HL-60 (cell line): ENCODE results near the gene ERCC2.
"Not testable (repeated sequence)": the region's sequence is repeated elsewhere in the genome, so short reads cannot be mapped to it uniquely, and the experiment has no call there.

ENCODE experiments used
- DNase-seq, 2 experiments: peaks; one replicate each; pipeline ENCODE4 v3.0.0-alpha.2; 2010 to 2020; ENCODE audit warnings: low read depth in 1 of 2, low spot score in 1 of 2
- H3K27ac ChIP-seq: fragments of 250-450 bp; sonication (Bioruptor Pico); replicated peaks from 2 replicates; pipeline ENCODE4 v1.5.1; 2020; ENCODE audit warnings: mild to moderate bottlenecking, moderate library complexity
- H3K27me3 ChIP-seq: fragments of 250-450 bp; sonication (Bioruptor Pico); 2 replicates; pipeline ENCODE4 v1.5.1; 2021; ENCODE audit warnings: mild to moderate bottlenecking, moderate library complexity; ENCODE audit not compliant: insufficient read depth, poor library complexity, severe bottlenecking
- H3K4me3 ChIP-seq: replicated peaks from 2 replicates; pipeline ENCODE4 v1.5.1; 2011; ENCODE audit warnings: mild to moderate bottlenecking, control low read depth, low read length; ENCODE audit not compliant: insufficient read depth
- CTCF ChIP-seq: IDR thresholded peaks from one replicate; pipeline ENCODE4 v1.5.1; 2011; ENCODE audit warnings: low read length, control low read depth, inconsistent platforms; ENCODE audit not compliant: insufficient read depth
- GABPA ChIP-seq: IDR thresholded peaks from 2 replicates; pipeline ENCODE4 v1.6.1; 2012; ENCODE audit warnings: low read depth
- POLR2AphosphoS5 ChIP-seq: IDR thresholded peaks from 2 replicates; pipeline ENCODE4 v1.6.1; 2012; ENCODE audit warnings: low read depth
- SPI1 ChIP-seq: IDR thresholded peaks from 2 replicates; pipeline ENCODE4 v1.6.1; 2012; ENCODE audit warnings: low read depth, mild to moderate bottlenecking, borderline replicate concordance
- TF ChIP-seq, protein P1 (sequence below): IDR thresholded peaks from 2 replicates; pipeline ENCODE4 v1.6.1; 2012; ENCODE audit warnings: low read depth; ENCODE audit not compliant: insufficient replicate concordance

The ERCC2 gene

GRCh38 chr19:45417151-45417550, 46.8 kb upstream of the ERCC2 start:
- no peaks in the 10 kb centered on the region for H3K27me3 ChIP-seq
- no peak for DNase-seq
- TF ChIP-seq CTCF (no peak), SPI1 (no peak), POLR2AphosphoS5 (no peak), GABPA (no peak)
- TF ChIP-seq, protein P1, sequence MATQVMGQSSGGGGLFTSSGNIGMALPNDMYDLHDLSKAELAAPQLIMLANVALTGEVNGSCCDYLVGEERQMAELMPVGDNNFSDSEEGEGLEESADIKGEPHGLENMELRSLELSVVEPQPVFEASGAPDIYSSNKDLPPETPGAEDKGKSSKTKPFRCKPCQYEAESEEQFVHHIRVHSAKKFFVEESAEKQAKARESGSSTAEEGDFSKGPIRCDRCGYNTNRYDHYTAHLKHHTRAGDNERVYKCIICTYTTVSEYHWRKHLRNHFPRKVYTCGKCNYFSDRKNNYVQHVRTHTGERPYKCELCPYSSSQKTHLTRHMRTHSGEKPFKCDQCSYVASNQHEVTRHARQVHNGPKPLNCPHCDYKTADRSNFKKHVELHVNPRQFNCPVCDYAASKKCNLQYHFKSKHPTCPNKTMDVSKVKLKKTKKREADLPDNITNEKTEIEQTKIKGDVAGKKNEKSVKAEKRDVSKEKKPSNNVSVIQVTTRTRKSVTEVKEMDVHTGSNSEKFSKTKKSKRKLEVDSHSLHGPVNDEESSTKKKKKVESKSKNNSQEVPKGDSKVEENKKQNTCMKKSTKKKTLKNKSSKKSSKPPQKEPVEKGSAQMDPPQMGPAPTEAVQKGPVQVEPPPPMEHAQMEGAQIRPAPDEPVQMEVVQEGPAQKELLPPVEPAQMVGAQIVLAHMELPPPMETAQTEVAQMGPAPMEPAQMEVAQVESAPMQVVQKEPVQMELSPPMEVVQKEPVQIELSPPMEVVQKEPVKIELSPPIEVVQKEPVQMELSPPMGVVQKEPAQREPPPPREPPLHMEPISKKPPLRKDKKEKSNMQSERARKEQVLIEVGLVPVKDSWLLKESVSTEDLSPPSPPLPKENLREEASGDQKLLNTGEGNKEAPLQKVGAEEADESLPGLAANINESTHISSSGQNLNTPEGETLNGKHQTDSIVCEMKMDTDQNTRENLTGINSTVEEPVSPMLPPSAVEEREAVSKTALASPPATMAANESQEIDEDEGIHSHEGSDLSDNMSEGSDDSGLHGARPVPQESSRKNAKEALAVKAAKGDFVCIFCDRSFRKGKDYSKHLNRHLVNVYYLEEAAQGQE = no peak
- H3K4me3 ChIP-seq = no peak overlapping the region
- no peak overlapping the region for H3K27ac ChIP-seq

- no peak for DNase-seq
- H3K27ac ChIP-seq = no peak overlapping the region
- H3K27me3 ChIP-seq = no peaks in the 10 kb centered on the region
- H3K4me3 ChIP-seq = no peak overlapping the region
- TF ChIP-seq GABPA = no peak
- no peak for TF ChIP-seq CTCF
- TF ChIP-seq SPI1 = no peak
- TF ChIP-seq, protein P1 = no peak
- TF ChIP-seq POLR2AphosphoS5 = no peak
Measured at GRCh38 chr19:45414468-45414867, 44.1 kb upstream of the ERCC2 start.

DNA sequence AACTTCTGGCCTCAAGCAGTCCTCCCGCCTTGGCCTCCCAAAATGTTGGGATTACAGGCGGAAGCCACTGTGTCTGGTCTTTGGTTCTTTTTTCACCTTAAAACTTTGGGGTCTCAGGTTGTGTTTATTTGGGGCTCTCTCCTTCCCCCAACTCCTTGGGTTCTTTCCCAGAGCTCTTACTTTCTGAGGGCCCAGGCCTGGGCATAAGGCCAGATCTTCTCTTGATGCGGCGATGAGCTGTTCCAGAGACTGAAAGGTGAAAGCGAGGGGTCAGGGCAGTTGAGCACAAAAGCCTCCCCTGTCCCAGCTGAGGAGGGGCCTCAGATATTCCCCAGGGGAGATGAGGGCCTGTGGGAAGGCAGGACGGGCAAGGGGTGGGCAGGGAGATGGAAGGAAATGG, 43.1 kb upstream of the ERCC2 start:
- Histone ChIP-seq H3K27ac (no peak overlapping the region), H3K27me3 (no peaks in the 10 kb centered on the region), H3K4me3 (no peak overlapping the region)
- no peak for TF ChIP-seq SPI1
- TF ChIP-seq, protein P1 = no peak
- TF ChIP-seq GABPA = no peak
- TF ChIP-seq CTCF = no peak
- no peak for TF ChIP-seq POLR2AphosphoS5
- no peak for DNase-seq

DNA sequence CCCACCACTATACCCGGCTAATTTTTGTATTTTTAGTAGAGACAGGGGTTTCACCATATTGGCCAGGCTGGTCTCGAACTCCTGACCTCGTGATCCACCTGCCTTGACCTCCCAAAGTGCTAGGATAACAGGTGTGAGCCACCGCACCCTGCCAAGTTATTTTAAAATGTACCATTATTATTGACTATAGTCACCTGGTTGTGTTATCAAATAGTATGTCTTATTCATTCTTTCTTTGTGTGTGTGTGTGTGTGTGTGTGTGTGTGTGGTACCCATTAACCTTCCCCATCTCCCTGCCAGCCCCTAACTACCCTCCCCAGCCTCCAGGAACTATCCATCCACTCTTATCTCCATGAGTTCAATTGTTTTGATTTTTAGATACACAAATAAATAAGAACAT, 40.0 kb upstream of the ERCC2 start:
- not testable (repeated sequence) for H3K27ac ChIP-seq, H3K27me3 ChIP-seq, DNase-seq, H3K4me3 ChIP-seq
